WTC11 (cell line): ENCODE results near the gene FOXK1. TPM values are rescaled to one million over a fixed set of nuclear protein-coding genes. Genes with fewer than 3 reads are reported as not detected.

Experiments
- ATAC-seq: fragments of 200-7000 bp; cut with Tn5 transposase; 2 replicates; pipeline ENCODE4 v1.10.0; 2021; ENCODE audit warnings: mild to moderate bottlenecking, moderate library complexity
- CTCF ChIA-PET: fragments of 300-600 bp; sonication (Branson Sonifier 250); formaldehyde crosslinking; loops from one replicate; lab custom pipeline; 2021; ENCODE audit warnings: antibody characterized with exemption; lab: Charles Lee
- POLR2A ChIA-PET: fragments of 350-600 bp; sonication (Branson Sonifier 250); formaldehyde crosslinking; loops from one replicate; lab custom pipeline; 2021; ENCODE audit warnings: antibody characterized with exemption; lab: Charles Lee
- DNase-seq: peaks from one replicate; pipeline ENCODE4 v3.0.0; 2021; ENCODE audit warnings: low spot score
- H3K27ac Mint-ChIP-seq: 2 replicates; pipeline ENCODE4 v1.8.0; 2021; ENCODE audit warnings: mixed read lengths
- H3K27me3 Mint-ChIP-seq: 2 replicates; pipeline ENCODE4 v1.8.0; 2021; ENCODE audit warnings: low read depth, mild to moderate bottlenecking, moderate library complexity, mixed read lengths
- H3K36me3 Mint-ChIP-seq: 2 replicates; pipeline ENCODE4 v1.8.0; 2021; ENCODE audit warnings: mixed read lengths
- H3K4me1 Mint-ChIP-seq: 2 replicates; pipeline ENCODE4 v1.8.0; 2022; ENCODE audit warnings: mixed read lengths
- H3K4me3 Mint-ChIP-seq: 2 replicates; pipeline ENCODE4 v1.8.0; 2021; ENCODE audit warnings: mild to moderate bottlenecking, moderate library complexity, mixed read lengths
- H3K9me3 Mint-ChIP-seq: 2 replicates; pipeline ENCODE4 v1.8.0; 2021; ENCODE audit warnings: mixed read lengths
- JUN ChIP-seq: sonication (generic); formaldehyde crosslinking; IDR thresholded peaks from 2 replicates; pipeline ENCODE4 v1.8.0; 2023; ENCODE audit warnings: mild to moderate bottlenecking, missing genetic modification reagents
- KAT7 ChIP-seq: sonication (generic); formaldehyde crosslinking; IDR thresholded peaks from 2 replicates; pipeline ENCODE4 v1.8.1; 2023; ENCODE audit warnings: missing genetic modification reagents, mild to moderate bottlenecking, borderline replicate concordance
- PRDM15 ChIP-seq: sonication (generic); formaldehyde crosslinking; IDR thresholded peaks from 2 replicates; pipeline ENCODE4 v1.8.0; 2022; ENCODE audit warnings: missing genetic modification reagents
- SMAD4 ChIP-seq: sonication (generic); formaldehyde crosslinking; IDR thresholded peaks from 2 replicates; pipeline ENCODE4 v1.8.0; 2022; ENCODE audit warnings: mild to moderate bottlenecking, missing genetic modification reagents
- SP1 ChIP-seq: sonication (generic); formaldehyde crosslinking; conservative IDR thresholded peaks from 2 replicates; pipeline ENCODE4 v1.8.1; 2022; ENCODE audit warnings: missing genetic modification reagents
- STAT6 ChIP-seq: sonication (generic); formaldehyde crosslinking; conservative IDR thresholded peaks from 2 replicates; pipeline ENCODE4 v1.8.1; 2023; ENCODE audit warnings: mild to moderate bottlenecking, low read depth, missing genetic modification reagents, moderate library complexity
- TCF7 ChIP-seq: sonication (generic); formaldehyde crosslinking; IDR thresholded peaks from 2 replicates; pipeline ENCODE4 v1.8.0; 2022; ENCODE audit warnings: mild to moderate bottlenecking, low read depth, missing genetic modification reagents, moderate library complexity
- ZNF121 ChIP-seq: sonication (generic); formaldehyde crosslinking; IDR thresholded peaks from 2 replicates; pipeline ENCODE4 v1.8.0; 2023; ENCODE audit warnings: missing genetic modification reagents
- ZNF396 ChIP-seq: fragments of 250-450 bp; sonication (Bioruptor Pico); IDR thresholded peaks from 2 replicates; pipeline ENCODE4 v1.8.0; 2021; ENCODE audit warnings: mild to moderate bottlenecking, moderate library complexity, borderline replicate concordance
- ZNF423 ChIP-seq: fragments of 250-450 bp; sonication (Bioruptor Pico); IDR thresholded peaks from 2 replicates; pipeline ENCODE4 v2.1.2; 2022; ENCODE audit warnings: mild to moderate bottlenecking, moderate library complexity
- total RNA-seq: library from RNA; stranded (reverse); gene quantifications from 3 replicates; pipeline ENCODE4 v1.2.3, GENCODE V29; 2021
- TF ChIP-seq, protein P1 (sequence below): sonication (generic); formaldehyde crosslinking; IDR thresholded peaks from 2 replicates; pipeline ENCODE4 v1.8.0; 2022; ENCODE audit warnings: mild to moderate bottlenecking, missing genetic modification reagents
- TF ChIP-seq, protein P2 (sequence below): sonication (generic); formaldehyde crosslinking; IDR thresholded peaks from 2 replicates; pipeline ENCODE4 v1.8.1; 2022; ENCODE audit warnings: missing genetic modification reagents, borderline replicate concordance

The FOXK1 gene
- total RNA-seq, 1 experiment from 2014 or later, result 21.9 TPM

- no peaks in the 10 kb centered on the region for H3K27me3 Mint-ChIP-seq
- POLR2A ChIA-PET, result no interaction called here
- no peak for ATAC-seq
- TF ChIP-seq KAT7, result no peak
- no peak for TF ChIP-seq ZNF396 (CRISPR knock-in tag)
- no peak for TF ChIP-seq ZNF423 (CRISPR knock-in tag)
- TF ChIP-seq TCF7 (CRISPR knock-in tag), result no peak
- no peak for TF ChIP-seq SMAD4 (CRISPR knock-in tag)
- TF ChIP-seq STAT6 (CRISPR knock-in tag), result no peak
- TF ChIP-seq, protein P1, sequence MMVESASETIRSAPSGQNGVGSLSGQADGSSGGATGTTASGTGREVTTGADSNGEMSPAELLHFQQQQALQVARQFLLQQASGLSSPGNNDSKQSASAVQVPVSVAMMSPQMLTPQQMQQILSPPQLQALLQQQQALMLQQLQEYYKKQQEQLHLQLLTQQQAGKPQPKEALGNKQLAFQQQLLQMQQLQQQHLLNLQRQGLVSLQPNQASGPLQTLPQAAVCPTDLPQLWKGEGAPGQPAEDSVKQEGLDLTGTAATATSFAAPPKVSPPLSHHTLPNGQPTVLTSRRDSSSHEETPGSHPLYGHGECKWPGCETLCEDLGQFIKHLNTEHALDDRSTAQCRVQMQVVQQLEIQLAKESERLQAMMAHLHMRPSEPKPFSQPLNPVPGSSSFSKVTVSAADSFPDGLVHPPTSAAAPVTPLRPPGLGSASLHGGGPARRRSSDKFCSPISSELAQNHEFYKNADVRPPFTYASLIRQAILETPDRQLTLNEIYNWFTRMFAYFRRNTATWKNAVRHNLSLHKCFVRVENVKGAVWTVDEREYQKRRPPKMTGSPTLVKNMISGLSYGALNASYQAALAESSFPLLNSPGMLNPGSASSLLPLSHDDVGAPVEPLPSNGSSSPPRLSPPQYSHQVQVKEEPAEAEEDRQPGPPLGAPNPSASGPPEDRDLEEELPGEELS (CRISPR knock-in tag), result no peak
- no peak for TF ChIP-seq SP1
- TF ChIP-seq JUN (CRISPR knock-in tag), result no peak
- TF ChIP-seq, protein P2, sequence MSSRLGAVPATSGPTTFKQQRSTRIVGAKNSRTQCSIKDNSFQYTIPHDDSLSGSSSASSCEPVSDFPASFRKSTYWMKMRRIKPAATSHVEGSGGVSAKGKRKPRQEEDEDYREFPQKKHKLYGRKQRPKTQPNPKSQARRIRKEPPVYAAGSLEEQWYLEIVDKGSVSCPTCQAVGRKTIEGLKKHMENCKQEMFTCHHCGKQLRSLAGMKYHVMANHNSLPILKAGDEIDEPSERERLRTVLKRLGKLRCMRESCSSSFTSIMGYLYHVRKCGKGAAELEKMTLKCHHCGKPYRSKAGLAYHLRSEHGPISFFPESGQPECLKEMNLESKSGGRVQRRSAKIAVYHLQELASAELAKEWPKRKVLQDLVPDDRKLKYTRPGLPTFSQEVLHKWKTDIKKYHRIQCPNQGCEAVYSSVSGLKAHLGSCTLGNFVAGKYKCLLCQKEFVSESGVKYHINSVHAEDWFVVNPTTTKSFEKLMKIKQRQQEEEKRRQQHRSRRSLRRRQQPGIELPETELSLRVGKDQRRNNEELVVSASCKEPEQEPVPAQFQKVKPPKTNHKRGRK (CRISPR knock-in tag), result no peak
- CTCF ChIA-PET, result interaction anchor here (2.0 kb wide), 1 partner anchor 66 kb away, joined by 5 read pairs; no protein-coding TSS in a partner anchor
- H3K4me1 Mint-ChIP-seq, result peaks cover 3% of the 10 kb centered on the region
- H3K27ac Mint-ChIP-seq, result no peak overlapping the region
- H3K36me3 Mint-ChIP-seq, result no peaks in the 10 kb centered on the region
- no peak for DNase-seq
- H3K4me3 Mint-ChIP-seq, result no peak overlapping the region
- no peaks in the 10 kb centered on the region for H3K9me3 Mint-ChIP-seq
These were observed 44.5 kb downstream of the FOXK1 start for GRCh38 chr7:4726566-4726965.

- ChIA-PET POLR2A (interaction anchor here (0.7 kb wide), 1 partner anchor 21 kb away, joined by 7 read pairs; no protein-coding TSS in a partner anchor), CTCF (no interaction called here)
- Mint-ChIP-seq H3K4me1 (peaks cover 3% of the 10 kb centered on the region), H3K27ac (no peak overlapping the region), H3K36me3 (no peaks in the 10 kb centered on the region), H3K4me3 (no peak overlapping the region), H3K27me3 (no peaks in the 10 kb centered on the region), H3K9me3 (no peaks in the 10 kb centered on the region)
- peak; percentile 29; the same call in 1 of the 2 replicates for TF ChIP-seq ZNF121
- TF ChIP-seq PRDM15, result no peak
- DNase-seq (no peak), ATAC-seq (no peak)
These were observed 46.0 kb downstream of the FOXK1 start for GRCh38 chr7:4727914-4728705.
